Body of pancreas (tissue), 4 donors: ENCODE measurements around the gene MALT1. TPM values are rescaled to one million over a fixed set of nuclear protein-coding genes. Genes with fewer than 3 reads are reported as not detected.
A peak's percentile ranks its signal among the peaks of the same experiment; 100 is the strongest.

Source experiments
- ATAC-seq: fragments of 150-250 bp; one replicate; pipeline ENCODE4 v1.9.1; 2016
- DNase-seq, 4 donors: peaks; one replicate each; pipeline ENCODE4 v3.0.0-alpha.2; 2019
- H3K27ac ChIP-seq, 4 donors: fragments of 200-600 bp; sonication (generic); 1 replicate in 3 of 4; 2 replicates in 1 of 4; pipeline versions ENCODE4 v1.5.1 to v1.6.1; 2016 to 2019; ENCODE audit warnings: mild to moderate bottlenecking in 1 of 4, mixed read lengths in 1 of 4, moderate library complexity in 1 of 4
- H3K27me3 ChIP-seq, 2 donors: fragments of 200-600 bp; sonication (generic); one replicate each; pipeline ENCODE4 v1.6.0; 2016; ENCODE audit warnings: mild to moderate bottlenecking in 1 of 2
- H3K36me3 ChIP-seq, 2 donors: fragments of 200-600 bp; sonication (generic); replicated peaks in 1 of 2; 2 replicates each; pipeline ENCODE4 v1.5.1; 2016; ENCODE audit warnings: low read depth in 2 of 2; ENCODE audit not compliant: insufficient read depth in 1 of 2
- H3K4me1 ChIP-seq: fragments of 200-600 bp; sonication (generic); one replicate; pipeline ENCODE4 v1.6.0; 2016
- H3K4me3 ChIP-seq, 2 donors: fragments of 200-600 bp; sonication (generic); 1 replicate in 1 of 2; 2 replicates in 1 of 2; pipeline ENCODE4 v1.5.1; 2016 to 2019
- H3K9me3 ChIP-seq, 3 donors: fragments of 200-600 bp; sonication (generic); 1 replicate in 2 of 3; 2 replicates in 1 of 3; pipeline ENCODE4 v1.5.1; 2016
- POLR2A ChIP-seq, 3 donors: fragments of 450-650 bp; IDR thresholded peaks; one replicate each; pipeline ENCODE4 v1.6.1; 2016; ENCODE audit warnings: antibody characterized with exemption in 3 of 3, mild to moderate bottlenecking in 2 of 3
- WGBS, 2 donors: methylation state at CpG; one replicate each; pipeline ENCODE4 v1.1.5; 2017; 5-methylcytosine and 5-hydroxymethylcytosine counted together
- intact Hi-C: fragments of 100-400 bp; cut with DNase I; formaldehyde crosslinking; loops from one replicate; pipeline ENCODE4 v1.15.1; 2023
- total RNA-seq, 2 donors: library from RNA; depleted of rRNA; stranded (reverse); fragments of >200 nt; gene quantifications; one replicate each; pipeline ENCODE4 v1.1.0, GENCODE V29; 2016
- TF ChIP-seq, protein P1 (sequence below), 7 experiments: fragments of 450-650 bp in 4 of 7; fragments of 200-600 bp in 3 of 7; sonication (generic) in 3 of 7; IDR thresholded peaks; one replicate each; pipeline ENCODE4 v1.5.1; 2016 to 2019; ENCODE audit warnings: antibody characterized with exemption in 7 of 7

MALT1 gene
- total RNA-seq, 2 donors from 2014 or later = 9.6 to 14.5 TPM

- 79 to 91% methylated on average over 10 of the region's 10 CpGs for WGBS, 2 donors
- Histone ChIP-seq H3K27me3 (no peaks in the 10 kb centered on the region), H3K4me3 (no peak overlapping the region), H3K36me3 (no peaks in the 10 kb centered on the region), H3K27ac (no peak overlapping the region), H3K9me3 (no peaks in the 10 kb centered on the region), H3K4me1 (peaks cover 4% of the 10 kb centered on the region)
- DNase-seq (no peak), ATAC-seq (no peak)
- intact Hi-C loops = loop anchor here (10.0 kb wide), 1 partner anchor 228 kb away; no protein-coding TSS in a partner anchor
- TF ChIP-seq POLR2A (IDR thresholded peaks at IDR 0.05) = no peak
- TF ChIP-seq, protein P1, sequence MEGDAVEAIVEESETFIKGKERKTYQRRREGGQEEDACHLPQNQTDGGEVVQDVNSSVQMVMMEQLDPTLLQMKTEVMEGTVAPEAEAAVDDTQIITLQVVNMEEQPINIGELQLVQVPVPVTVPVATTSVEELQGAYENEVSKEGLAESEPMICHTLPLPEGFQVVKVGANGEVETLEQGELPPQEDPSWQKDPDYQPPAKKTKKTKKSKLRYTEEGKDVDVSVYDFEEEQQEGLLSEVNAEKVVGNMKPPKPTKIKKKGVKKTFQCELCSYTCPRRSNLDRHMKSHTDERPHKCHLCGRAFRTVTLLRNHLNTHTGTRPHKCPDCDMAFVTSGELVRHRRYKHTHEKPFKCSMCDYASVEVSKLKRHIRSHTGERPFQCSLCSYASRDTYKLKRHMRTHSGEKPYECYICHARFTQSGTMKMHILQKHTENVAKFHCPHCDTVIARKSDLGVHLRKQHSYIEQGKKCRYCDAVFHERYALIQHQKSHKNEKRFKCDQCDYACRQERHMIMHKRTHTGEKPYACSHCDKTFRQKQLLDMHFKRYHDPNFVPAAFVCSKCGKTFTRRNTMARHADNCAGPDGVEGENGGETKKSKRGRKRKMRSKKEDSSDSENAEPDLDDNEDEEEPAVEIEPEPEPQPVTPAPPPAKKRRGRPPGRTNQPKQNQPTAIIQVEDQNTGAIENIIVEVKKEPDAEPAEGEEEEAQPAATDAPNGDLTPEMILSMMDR (IDR thresholded peaks at IDR 0.05) = no peak
These were observed 91.5 kb downstream of the MALT1 start for GRCh38 chr18:58762781-58763171.

GRCh38 chr18:58766164-58766563 lies 94.9 kb downstream of the MALT1 start:
- Histone ChIP-seq H3K4me1 (peaks cover 17% of the 10 kb centered on the region), H3K36me3 (no peaks in the 10 kb centered on the region), H3K9me3 (no peaks in the 10 kb centered on the region), H3K4me3 (no peak overlapping the region), H3K27ac (no peak overlapping the region), H3K27me3 (no peaks in the 10 kb centered on the region)
- intact Hi-C loops = loop anchor here (10.0 kb wide), 1 partner anchor 231 kb away; no protein-coding TSS in a partner anchor
- ATAC-seq (no peak), DNase-seq (no peak)
- 43 to 54% methylated on average over 3 of the region's 3 CpGs for WGBS, 2 donors
- TF ChIP-seq, protein P1 (IDR thresholded peaks at IDR 0.05) = no peak
- no peak for TF ChIP-seq POLR2A (IDR thresholded peaks at IDR 0.05)

- Histone ChIP-seq H3K27me3 (no peaks in the 10 kb centered on the region), H3K27ac (no peak overlapping the region), H3K4me1 (peaks cover 14% of the 10 kb centered on the region), H3K4me3 (no peak overlapping the region), H3K36me3 (no peaks in the 10 kb centered on the region), H3K9me3 (no peaks in the 10 kb centered on the region)
- ATAC-seq (no peak), DNase-seq (no peak)
- 58 to 65% methylated on average over 7 of the region's 7 CpGs for whole genome bisulfite sequencing, 2 donors
- TF ChIP-seq, protein P1 (IDR thresholded peaks at IDR 0.05) = no peak
- no peak for TF ChIP-seq POLR2A (IDR thresholded peaks at IDR 0.05)
- intact Hi-C loops = loop anchor here (10.0 kb wide), 1 partner anchor 232 kb away; no protein-coding TSS in a partner anchor
These were observed 95.7 kb downstream of the MALT1 start for GRCh38 chr18:58766946-58767345.

DNA sequence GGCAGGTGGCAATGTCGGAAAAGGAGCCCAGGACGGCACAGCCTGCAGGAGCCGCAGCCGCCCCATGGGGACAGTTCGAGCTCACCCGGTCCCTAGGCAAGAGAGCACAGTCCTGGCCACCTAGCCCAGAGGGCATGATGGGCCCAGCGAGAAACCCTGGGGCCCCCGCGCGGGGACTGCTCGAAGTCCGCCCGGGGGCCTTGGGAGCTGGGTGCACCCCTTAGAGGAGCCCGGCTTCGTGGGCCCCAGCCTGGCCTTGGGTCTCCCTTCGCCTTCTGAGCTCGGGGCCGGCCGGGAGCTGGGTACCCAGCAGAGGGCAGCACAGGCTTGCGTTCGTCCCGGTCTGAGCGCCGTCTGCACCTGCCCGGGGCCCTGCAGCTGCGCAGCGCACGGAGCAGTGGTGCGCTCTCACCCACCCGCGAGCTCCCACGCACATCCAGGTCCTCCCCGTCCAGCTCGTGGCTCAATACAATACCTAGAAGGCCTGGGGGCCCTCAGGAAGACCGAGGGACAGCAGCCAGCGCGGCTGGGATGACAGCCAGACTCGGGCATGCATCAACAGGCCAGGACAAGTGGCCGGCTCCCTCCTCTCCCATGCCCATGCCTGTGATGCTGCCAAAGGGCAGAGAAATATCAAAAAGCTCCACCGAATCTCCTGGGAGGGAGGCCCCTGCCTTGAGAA lies 97.2 kb downstream of the MALT1 start:
- WGBS, 2 donors = 15 to 42% methylated on average over 6 to 33 of the region's 40 CpGs
- Histone ChIP-seq H3K4me3 (no peak overlapping the region), H3K9me3 (no peaks in the 10 kb centered on the region), H3K27me3 (no peaks in the 10 kb centered on the region), H3K36me3 (no peaks in the 10 kb centered on the region), H3K4me1 (peaks cover 14% of the 10 kb centered on the region), H3K27ac (peak overlapping the region in 1 of 4 donors; percentile 1)
- TF ChIP-seq, protein P1 (IDR thresholded peaks at IDR 0.05) = peak; percentile 58 to 77 (median 72)
- TF ChIP-seq POLR2A (IDR thresholded peaks at IDR 0.05) = no peak
- intact Hi-C loops = loop anchor here (10.0 kb wide), 1 partner anchor 234 kb away; no protein-coding TSS in a partner anchor
- peak; percentile 91 for ATAC-seq
- DNase-seq = peak; percentile 73 to 81 (median 78)
